HG02943 (cell line): ENCODE data around the gene TSR1.

Experiments used
- ATAC-seq: cut with Tn5 transposase; IDR thresholded peaks from one replicate; pipeline ENCODE4 v1.9.1; 2021; ENCODE audit warnings: mild to moderate bottlenecking, low read depth, moderate library complexity; ENCODE audit not compliant: unreplicated experiment

TSR1 gene

GRCh38 chr17:2369551-2370210 is 33.4 kb upstream of the TSR1 start:
- no peak for ATAC-seq

- ATAC-seq, result no peak
Observed at GRCh38 chr17:2369039-2369438, 32.8 kb upstream of the TSR1 start.

- no peak for ATAC-seq
Observed at GRCh38 chr17:2368359-2368758, 32.1 kb upstream of the TSR1 start.

GRCh38 chr17:2366747-2367494 is 30.7 kb upstream of the TSR1 start:
- no peak for ATAC-seq

GRCh38 chr17:2365132-2365531 is 28.9 kb upstream of the TSR1 start:
- ATAC-seq, result no peak

GRCh38 chr17:2364763-2365116 is 28.5 kb upstream of the TSR1 start:
- no peak for ATAC-seq

GRCh38 chr17:2363851-2364762 is 27.9 kb upstream of the TSR1 start:
- no peak for ATAC-seq

GRCh38 chr17:2363318-2363717 is 27.1 kb upstream of the TSR1 start:
- no peak for ATAC-seq

- ATAC-seq, result no peak
Observed at GRCh38 chr17:2362881-2363280, 26.6 kb upstream of the TSR1 start.

- no peak for ATAC-seq
Observed at GRCh38 chr17:2362416-2362815, 26.2 kb upstream of the TSR1 start.

- ATAC-seq, result no peak
Observed at GRCh38 chr17:2362016-2362415, 25.8 kb upstream of the TSR1 start.

- no peak for ATAC-seq
Observed at GRCh38 chr17:2361010-2361760, 24.9 kb upstream of the TSR1 start.

- no peak for ATAC-seq
Observed at GRCh38 chr17:2357931-2358434, 21.7 kb upstream of the TSR1 start.

GRCh38 chr17:2357237-2357636 is 21.0 kb upstream of the TSR1 start:
- no peak for ATAC-seq

- ATAC-seq, result no peak
Observed at GRCh38 chr17:2354311-2354710, 18.1 kb upstream of the TSR1 start.

GRCh38 chr17:2351269-2351668 is 15.0 kb upstream of the TSR1 start:
- ATAC-seq, result no peak

GRCh38 chr17:2347805-2348685 is 11.8 kb upstream of the TSR1 start:
- no peak for ATAC-seq

GRCh38 chr17:2346475-2346874 is 10.2 kb upstream of the TSR1 start:
- no peak for ATAC-seq

- no peak for ATAC-seq
Observed at GRCh38 chr17:2344528-2344927, 8.3 kb upstream of the TSR1 start.
